HepG2 (cell line): ENCODE measurements around the gene POLE. TPM values are rescaled to one million over a fixed set of nuclear protein-coding genes. Genes with fewer than 3 reads are reported as not detected.

Experiments
- ATAC-seq: fragments of 200-7000 bp; cut with Tn5 transposase; 3 replicates; pipeline ENCODE4 v1.9.1; 2020; ENCODE audit warnings: mild to moderate bottlenecking, moderate library complexity
- BruUV-seq: library from RNA; stranded (reverse); fragments of 400-500 nt; replicated peaks from 2 replicates; lab custom pipeline; 2021; lab: Mats Ljungman, UMichigan
- CTCF ChIA-PET: fragments of 300-600 bp; formaldehyde crosslinking; extraction: SDS; loops from one replicate; lab custom pipeline; 2021; ENCODE audit warnings: low total read pairs, inconsistent platforms, low intra/inter-chr PET ratio; lab: Yijun Ruan, JAX
- POLR2A ChIA-PET: fragments of 350-600 bp; sonication (Branson Sonifier 250); formaldehyde crosslinking; loops from one replicate; lab custom pipeline; 2020; ENCODE audit warnings: antibody characterized with exemption, inconsistent platforms; lab: Yijun Ruan, JAX
- DNase-seq: peaks from one replicate; pipeline ENCODE4 v3.0.0-alpha.2; 2015; ENCODE audit warnings: low spot score
- FAIRE-seq: peaks from 3 replicates; lab custom pipeline; 2011; peaks lifted over from hg19 to GRCh38; lab: Jason Lieb, UNC
- H2AFZ ChIP-seq: one replicate; pipeline ENCODE4 v1.6.1; 2011; ENCODE audit warnings: low read length, inconsistent platforms
- H3K27ac ChIP-seq: fragments of 300-600 bp; 3 replicates; pipeline ENCODE4 v1.8.0; 2011; ENCODE audit warnings: mixed run types, mild to moderate bottlenecking, mixed read lengths, low read length, inconsistent platforms; ENCODE audit not compliant: insufficient read depth; ENCODE audit errors: extremely low read length
- H3K27me3 ChIP-seq, 2 experiments: fragments of 200-600 bp in 1 of 2; 2 replicates in 1 of 2; 3 replicates in 1 of 2; pipeline versions ENCODE4 v1.6.0 to v1.8.0; 2011; ENCODE audit warnings: low read length in 2 of 2, mild to moderate bottlenecking in 2 of 2, moderate library complexity in 2 of 2, inconsistent platforms in 1 of 2; ENCODE audit not compliant: insufficient read depth in 2 of 2, control insufficient read depth in 1 of 2
- H3K36me3 ChIP-seq, 2 experiments: fragments of 200-600 bp in 1 of 2; replicated peaks in 1 of 2; 2 replicates in 1 of 2; 3 replicates in 1 of 2; pipeline versions ENCODE4 v1.5.1 to v1.8.0; 2011; ENCODE audit warnings: low read length in 2 of 2, inconsistent platforms in 1 of 2; ENCODE audit not compliant: insufficient read depth in 2 of 2, control insufficient read depth in 1 of 2
- H3K4me1 ChIP-seq: 2 replicates; pipeline ENCODE4 v1.5.1; 2012; ENCODE audit warnings: low read length, inconsistent platforms; ENCODE audit not compliant: insufficient read depth
- H3K4me2 ChIP-seq: 2 replicates; pipeline ENCODE4 v1.6.0; 2011; ENCODE audit warnings: low read depth, low read length, inconsistent platforms
- H3K4me3 ChIP-seq, 3 experiments: fragments of 200-600 bp in 1 of 3; sonication (generic), shearing (Covaris generic) in 1 of 3; replicated peaks in 1 of 3; 2 replicates each; pipeline ENCODE4 v1.5.1; 2011 to 2016; ENCODE audit warnings: low read length in 3 of 3, inconsistent platforms in 2 of 3, low read depth in 2 of 3, mild to moderate bottlenecking in 2 of 3, control low read depth in 1 of 3, mixed read lengths in 1 of 3; ENCODE audit not compliant: insufficient read depth in 1 of 3
- H3K79me2 ChIP-seq: one replicate; pipeline ENCODE4 v1.6.1; 2011; ENCODE audit warnings: low read length, inconsistent platforms; ENCODE audit not compliant: insufficient read depth
- H3K9ac ChIP-seq: 2 replicates; pipeline ENCODE4 v1.6.0; 2011; ENCODE audit warnings: mild to moderate bottlenecking, low read depth, low read length, inconsistent platforms; ENCODE audit not compliant: insufficient read depth
- H3K9me3 ChIP-seq: 2 replicates; pipeline ENCODE4 v1.5.1; 2012; ENCODE audit warnings: mild to moderate bottlenecking, low read length
- H4K20me1 ChIP-seq: 2 replicates; pipeline ENCODE4 v1.6.0; 2011; ENCODE audit warnings: inconsistent platforms, mild to moderate bottlenecking, low read length, moderate library complexity; ENCODE audit not compliant: insufficient read depth
- AGO2 ChIP-seq: fragments of 200-400 bp; formaldehyde crosslinking; optimal IDR thresholded peaks from 2 replicates; pipeline ENCODE3; 2017; ENCODE audit warnings: mild to moderate bottlenecking, low read depth, low read length, moderate library complexity
- CENPX ChIP-seq: sonication (generic); formaldehyde crosslinking; IDR thresholded peaks from 2 replicates; pipeline ENCODE4 v1.9.0; 2021; ENCODE audit warnings: mild to moderate bottlenecking, missing genetic modification reagents, moderate library complexity
- ZNF263 ChIP-seq: sonication (generic); formaldehyde crosslinking; IDR thresholded peaks from 2 replicates; pipeline ENCODE4 v1.4.0; 2020; ENCODE audit warnings: missing genetic modification reagents
- WGBS: methylation state at CpG from one replicate; pipeline ENCODE4 v1.1.6; 2017; ENCODE audit warnings: low lambda C conversion rate; 5-methylcytosine and 5-hydroxymethylcytosine counted together
- in situ Hi-C: cut with HindIII; loops from 2 replicates; pipeline ENCODE4 v1.10.0; 2017; ENCODE audit warnings: low pct_unique_long_range_greater_than_20kb; ENCODE audit not compliant: extremely low pct_ligation_motif_present
- intact Hi-C: fragments of 100-400 bp; cut with micrococcal nuclease; formaldehyde crosslinking; loops from one replicate; pipeline ENCODE4 v1.10.0; 2022; ENCODE audit not compliant: unreplicated experiment
- polyA plus RNA-seq, 8 experiments: library from polyadenylated mRNA; depleted of rRNA in 3 of 8; stranded (reverse) in 7 of 8; unstranded in 1 of 8; fragments of >200 nt; fragmentation: Illumina TruSeq in 4 of 8; extraction: Trizol in 4 of 8; gene quantifications; 2 replicates each; pipeline versions ENCODE4 v1.2.1 to v1.2.3, GENCODE V29; 2011 to 2016; ENCODE audit warnings: low read depth in 4 of 8, missing spikeins in 1 of 8, mixed read lengths in 1 of 8; ENCODE audit not compliant: insufficient read depth in 1 of 8
- total RNA-seq, 5 experiments: library from RNA; depleted of rRNA; stranded (reverse); fragments of >200 nt; fragmentation: Illumina TruSeq; extraction: Trizol; gene quantifications; 2 replicates each; pipeline ENCODE4 v1.2.3, GENCODE V29; 2016; ENCODE audit warnings: low read depth in 1 of 5
- TF ChIP-seq, protein P1 (sequence below): sonication (generic); formaldehyde crosslinking; conservative IDR thresholded peaks from 2 replicates; pipeline ENCODE4 v1.4.0; 2020; ENCODE audit warnings: missing genetic modification reagents

Gene POLE
- total and polyA plus RNA-seq, 2 of the 13 experiments (the other 11 are each of a cell fraction or from before 2014, with no cell fraction given), result 25.3 to 52.2 TPM

DNA sequence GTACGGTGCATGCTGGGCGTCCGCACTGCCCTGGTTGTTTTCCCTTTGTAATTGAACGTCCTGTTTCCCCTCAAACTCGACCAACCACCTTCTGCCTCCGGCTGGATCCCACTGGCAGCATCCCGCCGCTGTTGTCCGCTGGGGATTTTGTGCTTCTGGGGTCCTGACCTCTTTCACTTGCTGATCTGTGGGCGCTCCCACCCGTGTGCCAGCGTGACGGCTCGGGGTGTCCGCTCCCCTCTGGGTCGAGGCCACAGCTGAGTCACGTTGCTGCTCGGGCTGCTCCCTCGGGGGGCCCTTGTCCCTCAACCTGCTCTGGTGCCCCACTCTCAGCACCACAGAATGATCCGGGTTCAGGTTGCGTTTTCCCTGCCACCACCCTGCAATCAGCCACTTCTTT lies 31.5 kb upstream of the POLE start:
- DNase-seq (no peak), FAIRE-seq (no peak), ATAC-seq (no peak)
- H3K27ac ChIP-seq, result no peak overlapping the region
- ChIA-PET POLR2A (interaction anchor here (0.8 kb wide), 1 partner anchor 9 kb away, joined by 3 read pairs; no protein-coding TSS in a partner anchor), CTCF (no interaction called here)
- WGBS, result 96% methylated on average over 17 of the region's 21 CpGs
- H3K9ac ChIP-seq, result no peak overlapping the region
- intact Hi-C loops, result no loop called here
- no peaks in the 10 kb centered on the region for H3K27me3 ChIP-seq
- no peaks in the 10 kb centered on the region for H4K20me1 ChIP-seq
- no peak overlapping the region for H2AFZ ChIP-seq
- no peaks in the 10 kb centered on the region for H3K4me1 ChIP-seq
- no peak overlapping the region for H3K4me2 ChIP-seq
- TF ChIP-seq ZNF263 (CRISPR knock-in tag) (no peak), CENPX (CRISPR knock-in tag) (no peak), AGO2 (peak; percentile 52)
- TF ChIP-seq, protein P1, sequence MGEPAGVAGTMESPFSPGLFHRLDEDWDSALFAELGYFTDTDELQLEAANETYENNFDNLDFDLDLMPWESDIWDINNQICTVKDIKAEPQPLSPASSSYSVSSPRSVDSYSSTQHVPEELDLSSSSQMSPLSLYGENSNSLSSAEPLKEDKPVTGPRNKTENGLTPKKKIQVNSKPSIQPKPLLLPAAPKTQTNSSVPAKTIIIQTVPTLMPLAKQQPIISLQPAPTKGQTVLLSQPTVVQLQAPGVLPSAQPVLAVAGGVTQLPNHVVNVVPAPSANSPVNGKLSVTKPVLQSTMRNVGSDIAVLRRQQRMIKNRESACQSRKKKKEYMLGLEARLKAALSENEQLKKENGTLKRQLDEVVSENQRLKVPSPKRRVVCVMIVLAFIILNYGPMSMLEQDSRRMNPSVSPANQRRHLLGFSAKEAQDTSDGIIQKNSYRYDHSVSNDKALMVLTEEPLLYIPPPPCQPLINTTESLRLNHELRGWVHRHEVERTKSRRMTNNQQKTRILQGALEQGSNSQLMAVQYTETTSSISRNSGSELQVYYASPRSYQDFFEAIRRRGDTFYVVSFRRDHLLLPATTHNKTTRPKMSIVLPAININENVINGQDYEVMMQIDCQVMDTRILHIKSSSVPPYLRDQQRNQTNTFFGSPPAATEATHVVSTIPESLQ (CRISPR knock-in tag), result no peak
- H3K36me3 ChIP-seq, result peaks cover 23 to 63% of the 10 kb centered on the region in 2 experiments
- H3K79me2 ChIP-seq, result peaks cover 6% of the 10 kb centered on the region
- no peak overlapping the region for H3K4me3 ChIP-seq
- no TSS peak for BruUV-seq
- in situ Hi-C loops, result no loop called here
- no peaks in the 10 kb centered on the region for H3K9me3 ChIP-seq
